Peyer's patch (tissue), 4 donors: ENCODE measurements around the gene TTC21A.

Experiments used
- POLR2A ChIP-seq, 2 donors: fragments of 450-650 bp; IDR thresholded peaks; one replicate each; pipeline ENCODE4 v1.5.1; 2017; ENCODE audit warnings: antibody characterized with exemption in 2 of 2, mild to moderate bottlenecking in 2 of 2, moderate library complexity in 2 of 2
- TF ChIP-seq, protein P1 (sequence below), 6 experiments: fragments of 450-650 bp in 4 of 6; fragments of 200-600 bp in 2 of 6; sonication (generic) in 1 of 6; IDR thresholded peaks; one replicate each; pipeline ENCODE4 v1.5.1; 2017 to 2019; ENCODE audit warnings: antibody characterized with exemption in 6 of 6, mild to moderate bottlenecking in 3 of 6, moderate library complexity in 1 of 6

DNA sequence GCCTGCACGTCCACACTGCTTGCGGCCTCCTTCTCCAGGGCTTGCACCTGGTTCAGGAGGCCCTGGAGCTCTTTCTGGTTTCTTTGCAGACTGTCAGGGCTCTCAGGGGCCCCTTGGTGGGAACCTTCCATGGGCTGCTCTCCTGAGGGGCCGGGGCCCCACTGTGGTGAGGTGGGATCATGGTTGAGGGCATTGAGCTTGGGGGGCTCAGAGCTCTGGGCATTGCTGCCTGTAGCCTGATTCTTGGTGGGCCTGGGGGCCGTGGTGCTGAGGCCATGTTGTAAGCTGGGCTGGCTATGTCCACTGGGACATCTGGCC is 77.4 kb downstream of the TTC21A start:
- TF ChIP-seq, protein P1, sequence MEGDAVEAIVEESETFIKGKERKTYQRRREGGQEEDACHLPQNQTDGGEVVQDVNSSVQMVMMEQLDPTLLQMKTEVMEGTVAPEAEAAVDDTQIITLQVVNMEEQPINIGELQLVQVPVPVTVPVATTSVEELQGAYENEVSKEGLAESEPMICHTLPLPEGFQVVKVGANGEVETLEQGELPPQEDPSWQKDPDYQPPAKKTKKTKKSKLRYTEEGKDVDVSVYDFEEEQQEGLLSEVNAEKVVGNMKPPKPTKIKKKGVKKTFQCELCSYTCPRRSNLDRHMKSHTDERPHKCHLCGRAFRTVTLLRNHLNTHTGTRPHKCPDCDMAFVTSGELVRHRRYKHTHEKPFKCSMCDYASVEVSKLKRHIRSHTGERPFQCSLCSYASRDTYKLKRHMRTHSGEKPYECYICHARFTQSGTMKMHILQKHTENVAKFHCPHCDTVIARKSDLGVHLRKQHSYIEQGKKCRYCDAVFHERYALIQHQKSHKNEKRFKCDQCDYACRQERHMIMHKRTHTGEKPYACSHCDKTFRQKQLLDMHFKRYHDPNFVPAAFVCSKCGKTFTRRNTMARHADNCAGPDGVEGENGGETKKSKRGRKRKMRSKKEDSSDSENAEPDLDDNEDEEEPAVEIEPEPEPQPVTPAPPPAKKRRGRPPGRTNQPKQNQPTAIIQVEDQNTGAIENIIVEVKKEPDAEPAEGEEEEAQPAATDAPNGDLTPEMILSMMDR (IDR thresholded peaks at IDR 0.05): no peak
- TF ChIP-seq POLR2A (IDR thresholded peaks at IDR 0.05): no peak
